Aorta (tissue), 5 donors: ENCODE measurements around the gene MLF2. TPM values are rescaled to one million over a fixed set of nuclear protein-coding genes. Genes with fewer than 3 reads are reported as not detected.
A peak's percentile ranks its signal among the peaks of the same experiment; 100 is the strongest.

Source experiments
- ATAC-seq: fragments of 200-7000 bp; cut with Tn5 transposase; one replicate; pipeline ENCODE4 v1.9.1; 2022; ENCODE audit warnings: moderate library complexity; ENCODE audit not compliant: low FRiP score
- DNase-seq, 2 donors: peaks; one replicate each; pipeline ENCODE4 v3.0.0-alpha.2; 2020
- H3K27ac ChIP-seq, 2 donors: one replicate each; pipeline ENCODE4 v1.5.1; 2013; ENCODE audit warnings: low read length in 2 of 2, mild to moderate bottlenecking in 2 of 2, moderate library complexity in 2 of 2, control low read depth in 1 of 2, inconsistent platforms in 1 of 2, low read depth in 1 of 2
- H3K27me3 ChIP-seq, 2 donors: one replicate each; pipeline ENCODE4 v1.6.1; 2013; ENCODE audit warnings: control low read depth in 1 of 2, low read length in 1 of 2, mild to moderate bottlenecking in 1 of 2, moderate library complexity in 1 of 2; ENCODE audit not compliant: insufficient read depth in 2 of 2, control insufficient read depth in 1 of 2
- H3K36me3 ChIP-seq, 2 donors: one replicate each; pipeline ENCODE4 v1.6.1; 2013; ENCODE audit warnings: control low read depth in 1 of 2, low read length in 1 of 2, mild to moderate bottlenecking in 1 of 2; ENCODE audit not compliant: insufficient read depth in 2 of 2, control insufficient read depth in 1 of 2
- H3K4me1 ChIP-seq, 2 donors: one replicate each; pipeline ENCODE4 v1.6.1; 2013; ENCODE audit warnings: low read length in 2 of 2, control low read depth in 1 of 2, mild to moderate bottlenecking in 1 of 2, moderate library complexity in 1 of 2; ENCODE audit not compliant: insufficient read depth in 2 of 2, control insufficient read depth in 1 of 2
- H3K4me3 ChIP-seq, 2 donors: one replicate each; pipeline ENCODE4 v1.5.1; 2013; ENCODE audit warnings: low read length in 2 of 2, control low read depth in 1 of 2, mild to moderate bottlenecking in 1 of 2
- H3K9me3 ChIP-seq: one replicate; pipeline ENCODE4 v1.6.1; 2013; ENCODE audit warnings: mild to moderate bottlenecking, low read length; ENCODE audit not compliant: control insufficient read depth
- WGBS, 2 donors: extraction: QIAGEN DNeasy Blood & Tissue Kit; methylation state at CpG; one replicate each; pipeline ENCODE4 v1.1.7; 2013; 5-methylcytosine and 5-hydroxymethylcytosine counted together
- intact Hi-C, 2 donors: fragments of 100-400 bp; cut with DNase I; formaldehyde crosslinking; loops; one replicate each; pipeline versions ENCODE4 v1.14.2 to v1.15.0; 2022
- polyA plus RNA-seq, 2 donors: library from polyadenylated mRNA; stranded (reverse); fragments of 200-250 nt; gene quantifications; one replicate each; pipeline ENCODE4 v1.2.3, GENCODE V29; 2013
- total RNA-seq, 2 donors: library from RNA; stranded (reverse); fragmentation: NEBNext Ultra II Directional; extraction: Animal tissue kit (Norgen Biotek cat#: 25700); gene quantifications; one replicate each; pipeline ENCODE4 v1.2.1, GENCODE V29; 2021
- donor health status: healthy with polysubstance abuse.
- donor health status: Bipolar disorder and iron deficiency.
- donor health status: DM: no; HTN: no; CAD: no.
- donor health status: DM: no; HTN: no; CAD: no.
- donor health status: DM: yes; HTN: yes; CAD: no.

Gene MLF2
- total and polyA plus RNA-seq, 4 donors, result 110 to 144 (median 138) TPM

DNA sequence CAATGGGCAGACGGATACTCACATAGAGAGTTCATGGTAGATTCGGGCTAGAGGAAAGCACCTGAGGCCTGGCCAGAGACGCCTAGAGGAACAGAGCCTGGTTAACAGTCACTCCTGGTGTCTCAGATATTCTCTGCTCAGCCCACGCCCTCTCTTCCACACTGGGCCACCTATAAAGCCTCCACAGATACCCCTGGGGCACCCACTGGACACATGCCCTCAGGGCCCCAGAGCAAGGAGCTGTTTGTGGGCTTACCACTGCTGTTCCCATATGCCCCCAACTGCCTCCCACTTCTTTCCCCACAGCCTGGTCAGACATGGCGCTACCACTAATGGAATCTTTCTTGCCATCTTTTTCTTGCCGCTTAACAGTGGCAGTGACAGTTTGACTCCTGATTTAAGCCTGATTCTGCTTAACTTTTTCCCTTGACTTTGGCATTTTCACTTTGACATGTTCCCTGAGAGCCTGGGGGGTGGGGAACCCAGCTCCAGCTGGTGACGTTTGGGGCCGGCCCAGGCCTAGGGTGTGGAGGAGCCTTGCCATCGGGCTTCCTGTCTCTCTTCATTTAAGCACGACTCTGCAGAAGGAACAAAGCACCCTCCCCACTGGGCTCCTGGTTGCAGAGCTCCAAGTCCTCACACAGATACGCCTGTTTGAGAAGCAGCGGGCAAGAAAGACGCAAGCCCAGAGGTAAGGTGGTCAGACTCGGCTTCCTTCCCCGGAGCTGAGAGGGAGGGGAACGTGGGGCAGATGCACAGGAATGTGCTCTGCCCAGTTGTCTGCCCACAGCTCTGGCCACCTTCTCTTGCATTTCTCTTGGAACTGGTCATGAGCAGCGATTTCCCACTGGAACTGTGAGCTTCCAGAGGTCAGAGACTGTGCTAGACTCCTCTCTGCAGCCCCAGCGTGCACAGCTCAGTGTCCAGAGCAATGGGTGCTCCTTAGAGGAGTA, 36.3 kb upstream of the MLF2 start, which contains the start of gene CD4:
TSS of gene CD4 (plus strand) at position 557 of the 953 bp plus-strand sequence. CDS start 10,611 bp downstream, outside the sequence.
- Histone ChIP-seq H3K4me1 (no peaks in the 10 kb centered on the region), H3K27me3 (no peaks in the 10 kb centered on the region), H3K27ac (no peak within 1 kb of the TSS), H3K36me3 (no peaks in the 10 kb centered on the region), H3K4me3 (no peak within 1 kb of the TSS), H3K9me3 (no peaks in the 10 kb centered on the region)
- intact Hi-C loops, result no loop called here
- peak in 1 of 2 donors; percentile 92 for DNase-seq
- 65% methylated on average over 18 of the region's 18 CpGs for WGBS, 2 donors
- ATAC-seq, result peak; percentile 51

DNA sequence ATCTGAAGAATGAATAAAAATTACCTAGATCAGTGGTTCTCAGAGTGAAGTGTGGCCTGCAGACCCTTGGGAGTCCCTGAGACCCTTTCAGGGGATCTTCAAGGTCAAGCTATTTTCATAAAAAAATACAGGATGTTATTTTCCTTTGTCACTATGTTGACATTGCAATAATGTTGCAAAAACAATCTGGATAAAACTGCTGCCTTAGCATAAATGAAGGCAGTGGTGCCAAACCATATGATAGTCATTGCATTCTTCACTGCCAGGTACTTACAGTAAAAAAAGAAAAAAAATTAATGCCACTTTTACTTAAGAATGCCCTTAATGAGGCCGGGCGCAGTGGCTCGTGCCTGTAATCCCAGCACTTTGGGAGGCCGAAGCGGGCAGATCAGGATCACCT, 34.4 kb upstream of the MLF2 start:
- no peaks in the 10 kb centered on the region for H3K27me3 ChIP-seq
- no peak overlapping the region for H3K27ac ChIP-seq
- DNase-seq (no peak), ATAC-seq (no peak)
- no peaks in the 10 kb centered on the region for H3K4me1 ChIP-seq
- H3K36me3 ChIP-seq, result no peaks in the 10 kb centered on the region
- H3K9me3 ChIP-seq, result no peaks in the 10 kb centered on the region
- intact Hi-C loops, result no loop called here
- WGBS, 2 donors, result 96 to 97% methylated on average over 5 of the region's 5 CpGs
- no peak overlapping the region for H3K4me3 ChIP-seq

DNA sequence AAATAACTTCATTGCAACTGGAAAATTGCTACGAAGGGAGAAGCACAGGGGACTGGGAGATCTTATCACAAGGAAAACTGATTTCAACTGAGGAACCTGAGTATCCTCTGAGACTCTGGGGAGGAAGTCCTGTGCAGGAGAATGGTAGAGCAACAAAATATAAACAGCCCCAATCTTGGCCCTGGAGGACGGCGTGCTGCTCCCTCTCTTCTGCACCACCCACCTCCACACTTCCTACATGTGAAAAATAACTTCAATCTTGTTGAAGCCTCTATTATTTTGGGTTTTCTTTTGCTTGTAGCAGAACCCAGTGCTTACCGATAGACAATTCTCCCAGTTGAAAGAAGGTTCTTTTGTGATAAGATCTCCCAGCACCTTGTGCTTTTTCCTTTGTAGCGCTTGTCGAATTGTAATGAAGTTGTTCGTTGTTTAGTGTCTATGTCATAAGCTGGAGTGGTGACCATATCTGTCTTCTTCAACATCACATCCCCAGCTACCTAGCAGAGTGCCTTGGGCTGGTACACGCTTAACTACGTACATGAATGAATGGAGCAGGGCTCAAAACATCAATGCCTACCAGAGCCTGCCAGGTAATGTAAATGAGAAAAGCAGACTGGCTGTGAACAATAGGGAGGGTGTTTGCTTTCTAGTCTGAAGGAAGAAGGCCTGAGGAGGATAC, 33.6 kb upstream of the MLF2 start:
- intact Hi-C loops, result no loop called here
- H3K27ac ChIP-seq, result no peak overlapping the region
- no peak overlapping the region for H3K4me3 ChIP-seq
- no peak for DNase-seq
- 80 to 81% methylated on average over 9 of the region's 9 CpGs for WGBS, 2 donors
- no peak for ATAC-seq
- no peaks in the 10 kb centered on the region for H3K9me3 ChIP-seq
- H3K27me3 ChIP-seq, result no peaks in the 10 kb centered on the region
- no peaks in the 10 kb centered on the region for H3K36me3 ChIP-seq
- H3K4me1 ChIP-seq, result no peaks in the 10 kb centered on the region

DNA sequence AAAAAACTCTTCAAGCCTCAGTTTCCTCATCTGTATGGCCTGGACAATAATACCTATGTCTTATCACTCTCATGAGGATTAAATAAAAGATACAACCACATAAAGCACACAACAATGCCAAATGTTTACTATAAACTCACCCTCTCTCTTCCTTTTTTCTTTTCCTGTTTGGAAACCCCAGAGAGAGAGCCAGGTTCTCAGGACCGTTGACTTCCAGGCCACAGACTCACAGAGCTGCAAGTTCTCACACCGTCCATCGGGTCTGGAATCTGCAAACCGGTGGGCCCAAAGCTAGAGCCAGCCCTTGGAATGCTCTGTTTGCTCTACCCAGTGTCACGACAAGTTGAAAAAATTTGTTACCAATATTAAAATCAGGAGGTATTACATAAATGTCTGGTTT, 31.8 kb upstream of the MLF2 start:
- no peaks in the 10 kb centered on the region for H3K27me3 ChIP-seq
- no peak for ATAC-seq
- no peaks in the 10 kb centered on the region for H3K4me1 ChIP-seq
- intact Hi-C loops, result no loop called here
- no peaks in the 10 kb centered on the region for H3K36me3 ChIP-seq
- no peak for DNase-seq
- no peak overlapping the region for H3K27ac ChIP-seq
- no peaks in the 10 kb centered on the region for H3K9me3 ChIP-seq
- no peak overlapping the region for H3K4me3 ChIP-seq
- WGBS, 2 donors, result 73 to 74% methylated on average over 5 of the region's 5 CpGs

DNA sequence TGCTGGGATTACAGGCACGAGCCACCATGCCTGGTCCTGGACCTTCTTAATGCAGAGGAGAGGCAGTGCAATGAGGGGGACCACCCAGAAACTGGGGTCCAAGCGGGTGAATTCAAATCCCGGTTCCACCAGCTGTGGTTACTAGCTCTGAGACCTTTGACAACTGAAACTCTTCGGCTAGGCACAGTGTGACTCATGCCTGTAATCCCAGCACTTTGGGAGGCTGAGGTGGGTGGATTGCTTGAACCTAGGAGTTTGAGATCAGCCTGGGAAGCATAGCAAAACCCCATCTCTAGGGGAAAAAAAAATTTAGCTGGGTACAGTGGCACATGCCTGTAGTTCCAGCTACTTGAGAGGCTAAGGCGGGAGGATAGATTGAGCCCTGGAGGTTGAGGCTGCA, 31.4 kb upstream of the MLF2 start:
- Histone ChIP-seq H3K27me3 (no peaks in the 10 kb centered on the region), H3K27ac (no peak overlapping the region), H3K9me3 (no peaks in the 10 kb centered on the region), H3K36me3 (no peaks in the 10 kb centered on the region), H3K4me1 (no peaks in the 10 kb centered on the region), H3K4me3 (no peak overlapping the region)
- ATAC-seq (no peak), DNase-seq (no peak)
- 77 to 85% methylated on average over 5 of the region's 5 CpGs for WGBS, 2 donors
- intact Hi-C loops, result no loop called here

DNA sequence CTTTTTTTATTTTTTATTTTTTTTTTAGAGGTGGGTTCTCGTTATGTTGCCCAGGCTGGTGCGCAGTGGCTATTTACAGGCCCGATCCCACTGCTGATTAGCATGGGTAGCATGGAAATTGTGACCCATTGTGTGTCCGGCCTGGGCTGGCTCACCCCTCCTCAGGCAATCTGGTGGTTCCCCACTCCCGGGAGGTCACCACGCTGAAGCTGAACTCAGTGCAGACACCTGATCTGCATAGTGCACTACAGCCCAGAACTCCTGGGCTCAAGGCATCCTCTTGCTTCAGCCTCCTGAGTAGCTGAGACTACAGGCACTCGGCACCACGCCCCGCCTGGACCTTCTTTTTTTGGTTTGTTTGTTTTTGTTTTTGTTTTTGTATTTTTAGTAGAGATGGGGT, 30.9 kb upstream of the MLF2 start:
- intact Hi-C loops, result no loop called here
- no peak for DNase-seq
- WGBS, 2 donors, result 92% methylated on average over 9 of the region's 9 CpGs

GRCh38 chr12:6782850-6783566, 30.1 kb upstream of the MLF2 start:
- ATAC-seq (no peak), DNase-seq (no peak)
- no peaks in the 10 kb centered on the region for H3K4me1 ChIP-seq
- no peak overlapping the region for H3K4me3 ChIP-seq
- intact Hi-C loops, result no loop called here
- H3K9me3 ChIP-seq, result no peaks in the 10 kb centered on the region
- WGBS, 2 donors, result 78 to 82% methylated on average over 10 of the region's 10 CpGs
- H3K27me3 ChIP-seq, result no peaks in the 10 kb centered on the region
- no peaks in the 10 kb centered on the region for H3K36me3 ChIP-seq
- no peak overlapping the region for H3K27ac ChIP-seq

More for the DNA sequence above, 30.9 kb upstream of the MLF2 start:
- Histone ChIP-seq H3K27me3 (no peaks in the 10 kb centered on the region), H3K27ac (no peak overlapping the region), H3K4me3 (no peak overlapping the region), H3K36me3 (no peaks in the 10 kb centered on the region), H3K4me1 (no peaks in the 10 kb centered on the region), H3K9me3 (no peaks in the 10 kb centered on the region)
- ATAC-seq, result no peak

DNA sequence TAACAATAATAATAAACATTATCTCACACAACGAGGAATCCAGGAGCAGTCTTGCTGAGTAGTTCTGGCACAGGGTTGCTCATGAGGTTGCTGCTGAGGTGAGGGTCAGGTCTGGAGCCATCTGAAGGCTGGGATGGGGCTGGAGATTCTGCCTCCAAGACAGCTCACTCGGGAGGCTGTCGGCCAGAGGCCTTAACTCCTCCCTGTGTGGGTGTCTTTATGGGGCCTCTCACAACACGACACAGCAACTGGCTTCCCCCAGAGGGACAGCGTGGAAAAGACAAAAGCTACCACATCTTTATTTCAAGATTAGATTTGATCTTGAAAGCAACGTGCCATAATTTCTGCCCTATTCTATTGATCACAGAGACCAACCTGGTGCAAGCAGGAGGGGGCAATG, 29.2 kb upstream of the MLF2 start:
- ATAC-seq (no peak), DNase-seq (no peak)
- no peaks in the 10 kb centered on the region for H3K9me3 ChIP-seq
- H3K4me1 ChIP-seq, result no peaks in the 10 kb centered on the region
- no peak overlapping the region for H3K27ac ChIP-seq
- H3K27me3 ChIP-seq, result no peaks in the 10 kb centered on the region
- H3K4me3 ChIP-seq, result no peak overlapping the region
- H3K36me3 ChIP-seq, result no peaks in the 10 kb centered on the region
- intact Hi-C loops, result no loop called here
- 81 to 85% methylated on average over 6 of the region's 6 CpGs for WGBS, 2 donors
